Measurements from ENCODE around the gene FLYWCH2. TPM values are rescaled to one million over a fixed set of nuclear protein-coding genes. Genes with fewer than 3 reads are reported as not detected.

FLYWCH2 gene
- total and polyA plus RNA-seq, 2 of the 13 experiments (the other 11 are each of a cell fraction or from before 2014, with no cell fraction given): 16.9 to 19.8 TPM

GRCh38 chr16:2866431-2866830 is 16.6 kb upstream of the FLYWCH2 start:
- FAIRE-seq: no peak
- no peaks in the 10 kb centered on the region for H4K20me1 ChIP-seq (ENCODE audit: insufficient read depth, low read length)
- CTCF ChIA-PET (ENCODE audit: low intra/inter-chr PET ratio, low total read pairs): no interaction called here
- H3K27me3 ChIP-seq (ENCODE audit: control insufficient read depth in 1 of 2, insufficient read depth in 2 of 2, low read length in 2 of 2): peaks cover 0 to 7% of the 10 kb centered on the region in 2 experiments; a peak in 1 of 5 replicates
- in situ Hi-C loops (cut with HindIII; ENCODE audit: extremely low pct_ligation_motif_present, low pct_unique_long_range_greater_than_20kb) (no loop called here), intact Hi-C loops (cut with micrococcal nuclease; ENCODE audit: unreplicated experiment) (loop anchor here (5.0 kb wide), 1 partner anchor 46 kb away; the partner anchor contains the start of gene FLYWCH1)
- no peak overlapping the region for H3K4me2 ChIP-seq (ENCODE audit: low read depth, low read length)
- 48% methylated on average over 3 of the region's 4 CpGs for WGBS (ENCODE audit: low lambda C conversion rate)
- H3K4me3 ChIP-seq (replicated peaks in 1 of 3; ENCODE audit: insufficient read depth in 1 of 3, low read depth in 2 of 3, low read length in 3 of 3): no peak overlapping the region
- H3K79me2 ChIP-seq (ENCODE audit: insufficient read depth, low read length): no peaks in the 10 kb centered on the region
- no peak overlapping the region for H3K27ac ChIP-seq (ENCODE audit: extremely low read length, insufficient read depth, low read length)
- no peaks in the 10 kb centered on the region for H3K9me3 ChIP-seq (ENCODE audit: low read length)
- POLR2A ChIA-PET: interaction anchor here (2.4 kb wide), 1 partner anchor 40 kb away, joined by 28 read pairs; no protein-coding TSS in a partner anchor
- H2AFZ ChIP-seq (ENCODE audit: low read length): no peak overlapping the region
- peaks cover 29% of the 10 kb centered on the region for H3K4me1 ChIP-seq (ENCODE audit: insufficient read depth, low read length)
- no peak for ATAC-seq
- TF ChIP-seq ZNF546 (CRISPR knock-in tag; conservative IDR thresholded peaks at IDR 0.05) (no peak), ARNTL (CRISPR knock-in tag; IDR thresholded peaks at IDR 0.05) (no peak), ZNF224 (CRISPR knock-in tag; IDR thresholded peaks at IDR 0.05) (no peak), AGO2 (optimal IDR thresholded peaks at IDR 0.05; ENCODE audit: low read depth, low read length) (no peak), ADNP (CRISPR knock-in tag; IDR thresholded peaks at IDR 0.05) (no peak), ARNT2 (CRISPR knock-in tag; IDR thresholded peaks at IDR 0.05; ENCODE audit: low read depth) (no peak), EZH2 (conservative IDR thresholded peaks at IDR 0.05; ENCODE audit: low read depth, low read length) (no peak), ZNF883 (CRISPR knock-in tag; IDR thresholded peaks at IDR 0.05; ENCODE audit: not compliant biosample characterization) (no peak), SRSF1 (optimal IDR thresholded peaks at IDR 0.05; ENCODE audit: low read depth, low read length) (no peak), AFF4 (CRISPR knock-in tag; IDR thresholded peaks at IDR 0.05) (no peak), ZNF547 (CRISPR knock-in tag; IDR thresholded peaks at IDR 0.05) (no peak)
- no TSS peak for BruUV-seq (replicated peaks)
- H3K36me3 ChIP-seq (replicated peaks in 1 of 2; ENCODE audit: control insufficient read depth in 1 of 2, insufficient read depth in 2 of 2, low read length in 2 of 2): no peaks in the 10 kb centered on the region
- no peak for DNase-seq (ENCODE audit: low spot score)
- H3K9ac ChIP-seq (ENCODE audit: insufficient read depth, low read depth, low read length): no peak overlapping the region

All from HepG2 (cell line).